Fibroblast of lung (primary cell): Measurements from ENCODE around the gene ZNF766. TPM values are rescaled to one million over a fixed set of nuclear protein-coding genes. Genes with fewer than 3 reads are reported as not detected.
"Not testable (repeated sequence)": the region's sequence is repeated elsewhere in the genome, so short reads cannot be mapped to it uniquely, and the experiment has no call there.

Experiments used
- DNase-seq, 2 donors: peaks; one replicate each; pipeline versions ENCODE4 v3.0.0 to v3.0.0-alpha.2; 2010; ENCODE audit warnings: low read depth in 2 of 2
- H2AFZ ChIP-seq: 2 replicates; pipeline ENCODE4 v1.5.1; 2012; ENCODE audit warnings: low read length, control low read depth, inconsistent platforms
- H3K27ac ChIP-seq: 2 replicates; pipeline ENCODE4 v1.5.1; 2011; ENCODE audit warnings: low read length, control low read depth; ENCODE audit not compliant: insufficient read depth
- H3K27me3 ChIP-seq: 2 replicates; pipeline ENCODE4 v1.5.1; 2011; ENCODE audit warnings: mild to moderate bottlenecking, low read length; ENCODE audit not compliant: control insufficient read depth, insufficient read depth
- H3K36me3 ChIP-seq: 2 replicates; pipeline ENCODE4 v1.5.1; 2011; ENCODE audit warnings: low read length; ENCODE audit not compliant: control insufficient read depth, insufficient read depth
- H3K4me1 ChIP-seq: 2 replicates; pipeline ENCODE4 v1.5.1; 2011; ENCODE audit warnings: low read length; ENCODE audit not compliant: control insufficient read depth, insufficient read depth; ENCODE audit errors: extremely low read depth
- H3K4me2 ChIP-seq: 2 replicates; pipeline ENCODE4 v1.5.1; 2011; ENCODE audit warnings: low read length, control low read depth; ENCODE audit not compliant: insufficient read depth; ENCODE audit errors: extremely low read depth
- H3K4me3 ChIP-seq, 4 experiments: fragments of 200-600 bp in 1 of 4; sonication (generic) in 1 of 4; replicated peaks in 1 of 4; 2 replicates each; pipeline ENCODE4 v1.5.1; 2011 to 2016; ENCODE audit warnings: low read length in 4 of 4, low read depth in 3 of 4, mild to moderate bottlenecking in 3 of 4, control low read depth in 2 of 4, inconsistent platforms in 1 of 4, mixed read lengths in 1 of 4; ENCODE audit not compliant: insufficient read depth in 1 of 4; ENCODE audit errors: control extremely low read depth in 1 of 4
- H3K79me2 ChIP-seq: 2 replicates; pipeline ENCODE4 v1.5.1; 2012; ENCODE audit warnings: mild to moderate bottlenecking, low read length, inconsistent platforms; ENCODE audit not compliant: control insufficient read depth, insufficient read depth
- H3K9ac ChIP-seq: 2 replicates; pipeline ENCODE4 v1.5.1; 2011; ENCODE audit warnings: mild to moderate bottlenecking, low read length, control low read depth; ENCODE audit not compliant: insufficient read depth
- H3K9me3 ChIP-seq: 2 replicates; pipeline ENCODE4 v1.5.1; 2012; ENCODE audit warnings: low read depth, low read length; ENCODE audit not compliant: control insufficient read depth, insufficient read depth
- H4K20me1 ChIP-seq: 2 replicates; pipeline ENCODE4 v1.5.1; 2011; ENCODE audit warnings: low read length; ENCODE audit not compliant: control insufficient read depth, insufficient read depth; ENCODE audit errors: extremely low read depth
- CTCF ChIP-seq, 2 donors: IDR thresholded peaks in 1 of 2; conservative IDR thresholded peaks in 1 of 2; 1 replicate in 1 of 2; 2 replicates in 1 of 2; pipeline ENCODE4 v1.5.1; 2011 to 2012; ENCODE audit warnings: low read length in 2 of 2, control low read depth in 1 of 2, inconsistent platforms in 1 of 2, low read depth in 1 of 2, mild to moderate bottlenecking in 1 of 2
- EZH2 ChIP-seq: IDR thresholded peaks from 2 replicates; pipeline ENCODE4 v1.5.1; 2012; ENCODE audit warnings: low read length, control low read depth, mild to moderate bottlenecking; ENCODE audit errors: missing control alignments
- polyA plus RNA-seq, 2 donors: library from polyadenylated mRNA; depleted of rRNA in 1 of 2; stranded (reverse) in 1 of 2; unstranded in 1 of 2; fragments of >200 nt; gene quantifications; 2 replicates each; pipeline ENCODE4 v1.2.1, GENCODE V29; 2011 to 2012; ENCODE audit warnings: missing spikeins in 1 of 2
- total RNA-seq: library from RNA; depleted of rRNA; stranded (reverse); fragments of >200 nt; gene quantifications from 2 replicates; pipeline ENCODE4 v1.2.1, GENCODE V29; 2014

The ZNF766 gene
- total and polyA plus RNA-seq, 2 donors (not counting 1 experiment from before 2014, with no cell fraction given): 13.4 to 13.7 TPM

DNA sequence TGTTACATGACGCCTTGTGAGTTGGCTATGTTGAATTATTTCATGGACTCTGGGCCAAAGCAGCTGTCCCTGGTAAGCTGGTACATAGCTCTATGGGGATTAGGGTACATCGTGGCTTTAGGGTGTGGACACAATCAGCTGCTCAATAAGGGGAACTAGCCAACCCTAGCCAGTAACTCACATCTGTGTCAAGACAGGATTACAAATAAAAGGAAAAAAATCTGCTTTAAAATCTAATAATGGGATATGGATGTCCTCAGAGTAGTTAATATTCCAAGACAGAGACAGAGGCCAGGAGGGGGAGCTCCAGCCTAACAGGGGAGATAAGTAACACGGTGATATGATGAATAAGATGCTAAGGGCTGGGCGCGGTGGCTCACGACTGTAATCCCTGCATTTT lies 21.1 kb upstream of the ZNF766 start:
- H3K27ac ChIP-seq: no peak overlapping the region
- no peak overlapping the region for H3K9ac ChIP-seq
- no peaks in the 10 kb centered on the region for H3K79me2 ChIP-seq
- H3K9me3 ChIP-seq: no peaks in the 10 kb centered on the region
- no peak overlapping the region for H3K4me3 ChIP-seq
- no peaks in the 10 kb centered on the region for H3K36me3 ChIP-seq
- no peak overlapping the region for H2AFZ ChIP-seq
- no peaks in the 10 kb centered on the region for H3K4me1 ChIP-seq
- peak; percentile 30 to 47 for DNase-seq
- no peaks in the 10 kb centered on the region for H4K20me1 ChIP-seq
- TF ChIP-seq CTCF (conservative IDR thresholded peaks at IDR 0.05 in 1 of 2, IDR thresholded peaks at IDR 0.05 in 1 of 2; ENCODE audit: low read depth in 1 of 2, low read length in 2 of 2) (peak; percentile 34 to 42), EZH2 (no peak)
- no peak overlapping the region for H3K4me2 ChIP-seq
- H3K27me3 ChIP-seq: no peaks in the 10 kb centered on the region

- no peaks in the 10 kb centered on the region for H3K27me3 ChIP-seq
- no peaks in the 10 kb centered on the region for H3K79me2 ChIP-seq
- H3K4me1 ChIP-seq: no peaks in the 10 kb centered on the region
- TF ChIP-seq EZH2: no peak
- TF ChIP-seq CTCF (conservative IDR thresholded peaks at IDR 0.05 in 1 of 2, IDR thresholded peaks at IDR 0.05 in 1 of 2; ENCODE audit: low read depth in 1 of 2, low read length in 2 of 2): no peak
- no peaks in the 10 kb centered on the region for H4K20me1 ChIP-seq
- H3K4me2 ChIP-seq: no peak overlapping the region
- H3K36me3 ChIP-seq: no peaks in the 10 kb centered on the region
- no peaks in the 10 kb centered on the region for H3K9me3 ChIP-seq
- no peak overlapping the region for H2AFZ ChIP-seq
- no peak overlapping the region for H3K9ac ChIP-seq
- DNase-seq: peak in 1 of 2 donors; percentile 37
- H3K27ac ChIP-seq: no peak overlapping the region
- H3K4me3 ChIP-seq: no peak overlapping the region
Measured at GRCh38 chr19:52258426-52258825, 11.0 kb upstream of the ZNF766 start.

GRCh38 chr19:52265556-52265955 lies 3.8 kb upstream of the ZNF766 start:
- not testable (repeated sequence) for H3K79me2 ChIP-seq, H3K4me2 ChIP-seq, H3K27me3 ChIP-seq, H4K20me1 ChIP-seq, H3K27ac ChIP-seq, H3K9ac ChIP-seq, H3K4me3 ChIP-seq, H3K36me3 ChIP-seq, H2AFZ ChIP-seq, H3K9me3 ChIP-seq, H3K4me1 ChIP-seq
- peak in 1 of 2 donors; percentile 10 for DNase-seq
